Measurements from ENCODE around the gene COPS4. TPM values are rescaled to one million over a fixed set of nuclear protein-coding genes. Genes with fewer than 3 reads are reported as not detected.

COPS4 gene
- total RNA-seq, 2 donors from 2014 or later: 1.6 to 12.7 TPM

DNA sequence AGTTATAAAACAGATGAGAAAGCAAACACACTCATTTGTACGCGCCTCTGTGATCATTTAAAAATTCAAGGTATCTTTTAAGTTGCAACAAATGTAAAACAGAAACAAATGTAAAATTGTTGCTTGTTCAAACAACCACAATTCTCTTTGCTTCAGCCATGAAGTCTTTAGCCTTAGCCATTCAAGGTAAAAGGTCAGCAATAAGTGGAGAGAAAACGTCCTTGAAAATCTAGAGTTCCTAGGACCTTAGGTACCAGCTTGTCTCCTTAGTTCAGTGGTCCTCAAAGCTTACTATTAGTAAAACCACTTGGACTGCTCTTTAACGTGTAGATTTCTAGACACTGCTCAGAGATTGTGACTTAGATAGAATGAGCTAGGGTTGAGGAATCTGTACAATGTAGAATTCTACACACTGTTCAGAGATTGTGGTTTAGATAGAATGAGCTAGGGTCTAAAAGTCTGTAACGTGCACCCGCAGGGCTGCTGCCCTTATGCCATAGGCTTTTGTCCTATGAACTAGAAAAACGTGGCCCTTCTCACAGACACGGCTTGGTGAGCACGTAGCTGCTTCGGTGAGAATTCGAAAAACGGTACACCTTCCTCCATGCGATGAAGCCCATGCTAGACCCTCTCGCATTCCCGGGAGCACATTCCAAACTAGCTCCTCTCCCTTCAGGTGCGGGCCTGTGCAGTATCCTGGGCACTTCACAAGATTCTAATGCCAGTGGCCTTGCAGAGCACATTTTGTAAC lies 77.9 kb downstream of the COPS4 start:
- intact Hi-C loops (cut with DNase I): no loop called here
- Histone ChIP-seq H3K4me1 (peaks cover 13% of the 10 kb centered on the region), H3K36me3 (replicated peaks in 1 of 2; ENCODE audit: insufficient read depth in 1 of 2, low read depth in 2 of 2) (no peaks in the 10 kb centered on the region), H3K27ac (peak overlapping the region in 1 of 4 donors; percentile 1), H3K27me3 (no peaks in the 10 kb centered on the region), H3K9me3 (no peaks in the 10 kb centered on the region), H3K4me3 (no peak overlapping the region)
- no peak for TF ChIP-seq POLR2A (IDR thresholded peaks at IDR 0.05)
- TF ChIP-seq, protein P1, sequence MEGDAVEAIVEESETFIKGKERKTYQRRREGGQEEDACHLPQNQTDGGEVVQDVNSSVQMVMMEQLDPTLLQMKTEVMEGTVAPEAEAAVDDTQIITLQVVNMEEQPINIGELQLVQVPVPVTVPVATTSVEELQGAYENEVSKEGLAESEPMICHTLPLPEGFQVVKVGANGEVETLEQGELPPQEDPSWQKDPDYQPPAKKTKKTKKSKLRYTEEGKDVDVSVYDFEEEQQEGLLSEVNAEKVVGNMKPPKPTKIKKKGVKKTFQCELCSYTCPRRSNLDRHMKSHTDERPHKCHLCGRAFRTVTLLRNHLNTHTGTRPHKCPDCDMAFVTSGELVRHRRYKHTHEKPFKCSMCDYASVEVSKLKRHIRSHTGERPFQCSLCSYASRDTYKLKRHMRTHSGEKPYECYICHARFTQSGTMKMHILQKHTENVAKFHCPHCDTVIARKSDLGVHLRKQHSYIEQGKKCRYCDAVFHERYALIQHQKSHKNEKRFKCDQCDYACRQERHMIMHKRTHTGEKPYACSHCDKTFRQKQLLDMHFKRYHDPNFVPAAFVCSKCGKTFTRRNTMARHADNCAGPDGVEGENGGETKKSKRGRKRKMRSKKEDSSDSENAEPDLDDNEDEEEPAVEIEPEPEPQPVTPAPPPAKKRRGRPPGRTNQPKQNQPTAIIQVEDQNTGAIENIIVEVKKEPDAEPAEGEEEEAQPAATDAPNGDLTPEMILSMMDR (IDR thresholded peaks at IDR 0.05): no peak
- 72 to 90% methylated on average over 16 of the region's 16 CpGs for WGBS, 2 donors
- DNase-seq (no peak), ATAC-seq (no peak)

DNA sequence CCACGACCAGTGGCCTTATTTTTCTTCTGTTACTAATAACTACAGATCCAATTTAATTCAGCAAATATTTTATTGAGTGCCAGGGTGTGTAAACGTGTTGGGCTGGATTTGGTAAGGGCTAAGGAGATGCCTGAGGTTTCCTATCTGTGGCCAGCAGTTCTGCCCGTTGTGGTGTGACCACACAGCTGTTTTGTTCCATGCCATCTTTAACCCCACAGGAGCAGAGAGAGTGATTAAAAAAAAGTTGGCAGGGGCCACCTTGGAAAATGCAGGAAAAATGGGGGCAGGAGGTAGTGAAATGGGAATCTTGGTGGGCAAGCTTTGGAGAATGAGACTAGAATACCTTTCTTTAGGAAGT lies 78.4 kb downstream of the COPS4 start:
- Histone ChIP-seq H3K4me3 (no peak overlapping the region), H3K36me3 (replicated peaks in 1 of 2; ENCODE audit: insufficient read depth in 1 of 2, low read depth in 2 of 2) (no peaks in the 10 kb centered on the region), H3K27ac (no peak overlapping the region), H3K9me3 (no peaks in the 10 kb centered on the region), H3K27me3 (no peaks in the 10 kb centered on the region), H3K4me1 (peaks cover 13% of the 10 kb centered on the region)
- intact Hi-C loops (cut with DNase I): no loop called here
- DNase-seq (no peak), ATAC-seq (no peak)
- no peak for TF ChIP-seq POLR2A (IDR thresholded peaks at IDR 0.05)
- TF ChIP-seq, protein P1 (IDR thresholded peaks at IDR 0.05): no peak
- 41 to 58% methylated on average over 3 of the region's 3 CpGs for WGBS, 2 donors

DNA sequence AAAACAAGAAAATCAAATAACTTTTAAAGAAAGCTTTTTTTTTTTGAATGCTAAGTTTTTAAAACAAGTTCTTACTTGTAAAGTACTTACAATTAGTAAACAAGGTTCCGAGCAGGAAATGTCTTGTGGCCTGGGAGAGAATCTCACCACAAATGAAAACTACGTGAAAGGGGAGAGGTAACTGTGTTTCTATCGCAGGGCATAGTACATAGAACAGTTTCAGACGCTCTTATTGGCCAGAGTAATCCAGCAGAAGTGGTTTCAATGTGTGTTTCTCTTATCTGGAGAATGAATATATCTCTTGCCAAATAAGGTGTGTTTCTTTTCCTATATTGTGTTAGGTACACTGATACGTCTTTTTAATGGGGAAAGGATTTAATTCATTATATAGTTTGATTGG lies 79.6 kb downstream of the COPS4 start, which contains the start of gene PLAC8:
PLAC8 (minus strand) TSS at position 154 of the 400 bp plus-strand sequence. CDS start 6,808 bp downstream, outside the sequence.
- no peak for DNase-seq
- no peaks in the 10 kb centered on the region for H3K36me3 ChIP-seq (replicated peaks in 1 of 2; ENCODE audit: insufficient read depth in 1 of 2, low read depth in 2 of 2)
- H3K9me3 ChIP-seq: no peaks in the 10 kb centered on the region
- no peak within 1 kb of the TSS for H3K4me3 ChIP-seq
- 52 to 62% methylated on average over 5 of the region's 5 CpGs for WGBS, 2 donors
- peaks cover 9% of the 10 kb centered on the region for H3K4me1 ChIP-seq
- H3K27me3 ChIP-seq: no peaks in the 10 kb centered on the region
- ATAC-seq: no peak
- intact Hi-C loops (cut with DNase I): no loop called here
- TF ChIP-seq POLR2A (IDR thresholded peaks at IDR 0.05): no peak
- TF ChIP-seq, protein P1 (IDR thresholded peaks at IDR 0.05): no peak
- no peak within 1 kb of the TSS for H3K27ac ChIP-seq

DNA sequence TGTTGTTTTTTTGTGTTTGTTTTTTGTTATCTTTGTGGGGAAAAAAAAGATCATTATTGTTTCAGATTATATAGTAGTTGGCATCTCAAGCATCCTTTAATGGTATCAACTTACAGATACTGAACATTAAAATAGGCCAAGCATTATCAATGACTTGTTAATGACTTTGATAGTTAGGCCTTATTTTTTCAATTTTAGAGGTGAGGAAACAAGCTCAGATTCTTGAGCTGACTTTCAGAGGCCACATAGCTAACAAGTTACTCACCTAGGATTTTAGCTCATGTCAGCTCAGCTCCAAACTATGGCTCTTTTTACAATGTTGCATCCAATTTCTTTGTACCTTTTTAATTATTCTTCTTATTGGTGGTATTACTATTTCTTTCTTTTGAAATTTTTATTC lies 80.0 kb downstream of the COPS4 start:
- no peak overlapping the region for H3K27ac ChIP-seq
- TF ChIP-seq POLR2A (IDR thresholded peaks at IDR 0.05): no peak
- TF ChIP-seq, protein P1 (IDR thresholded peaks at IDR 0.05): no peak

More for the DNA sequence above, 80.0 kb downstream of the COPS4 start:
- peaks cover 6% of the 10 kb centered on the region for H3K4me1 ChIP-seq
- no peaks in the 10 kb centered on the region for H3K27me3 ChIP-seq
- no peak for DNase-seq
- H3K9me3 ChIP-seq: no peaks in the 10 kb centered on the region
- intact Hi-C loops (cut with DNase I): no loop called here
- no peak overlapping the region for H3K4me3 ChIP-seq
- H3K36me3 ChIP-seq (replicated peaks in 1 of 2; ENCODE audit: insufficient read depth in 1 of 2, low read depth in 2 of 2): no peaks in the 10 kb centered on the region
- ATAC-seq: no peak

Measured in body of pancreas (tissue), 4 donors.